ENCODE data around the gene HMGA1. TPM values are rescaled to one million over a fixed set of nuclear protein-coding genes. Genes with fewer than 3 reads are reported as not detected.

Gene HMGA1
- total RNA-seq, 1 experiment from 2014 or later: 48.4 TPM

- Histone ChIP-seq H3K36me3 (0 out of 2 replicates have a peak, but pooled peaks cover 5% of the 10 kb centered on the region), H3K27ac (no peak overlapping the region), H3K9me3 (replicated peaks) (no peaks in the 10 kb centered on the region), H3K27me3 (replicated peaks) (no peaks in the 10 kb centered on the region), H3K4me1 (replicated peaks) (no peaks in the 10 kb centered on the region), H3K4me3 (no peak overlapping the region)
- DNase-seq (ENCODE audit: low read depth in 1 of 2, low spot score in 2 of 2): no peak
Observed at GRCh38 chr6:34274129-34274528, 37.5 kb downstream of the HMGA1 start.

- Histone ChIP-seq H3K4me3 (no peak overlapping the region), H3K27me3 (replicated peaks) (no peaks in the 10 kb centered on the region), H3K4me1 (replicated peaks) (no peaks in the 10 kb centered on the region), H3K27ac (no peak overlapping the region), H3K36me3 (0 out of 2 replicates have a peak, but pooled peaks cover 5% of the 10 kb centered on the region), H3K9me3 (replicated peaks) (no peaks in the 10 kb centered on the region)
- DNase-seq (ENCODE audit: low read depth in 1 of 2, low spot score in 2 of 2): no peak
Observed at GRCh38 chr6:34275128-34275804, 38.6 kb downstream of the HMGA1 start.

GRCh38 chr6:34276191-34276590 is 39.5 kb downstream of the HMGA1 start:
- DNase-seq (ENCODE audit: low read depth in 1 of 2, low spot score in 2 of 2): no peak
- Histone ChIP-seq H3K27me3 (replicated peaks) (no peaks in the 10 kb centered on the region), H3K36me3 (0 out of 2 replicates have a peak, but pooled peaks cover 5% of the 10 kb centered on the region), H3K4me1 (replicated peaks) (no peaks in the 10 kb centered on the region), H3K9me3 (replicated peaks) (no peaks in the 10 kb centered on the region), H3K4me3 (no peak overlapping the region), H3K27ac (no peak overlapping the region)

GRCh38 chr6:34276881-34277762 is 40.4 kb downstream of the HMGA1 start:
- Histone ChIP-seq H3K4me3 (no peak overlapping the region), H3K36me3 (0 out of 2 replicates have a peak, but pooled peaks cover 5% of the 10 kb centered on the region), H3K9me3 (replicated peaks) (no peaks in the 10 kb centered on the region), H3K27me3 (replicated peaks) (no peaks in the 10 kb centered on the region), H3K4me1 (replicated peaks) (no peaks in the 10 kb centered on the region), H3K27ac (no peak overlapping the region)
- no peak for DNase-seq (ENCODE audit: low read depth in 1 of 2, low spot score in 2 of 2)

- Histone ChIP-seq H3K4me1 (replicated peaks) (no peaks in the 10 kb centered on the region), H3K27ac (no peak overlapping the region), H3K27me3 (replicated peaks) (no peaks in the 10 kb centered on the region), H3K36me3 (0 out of 2 replicates have a peak, but pooled peaks cover 5% of the 10 kb centered on the region), H3K9me3 (replicated peaks) (no peaks in the 10 kb centered on the region), H3K4me3 (no peak overlapping the region)
- no peak for DNase-seq (ENCODE audit: low read depth in 1 of 2, low spot score in 2 of 2)
Observed at GRCh38 chr6:34277763-34278112, 41.1 kb downstream of the HMGA1 start.

GRCh38 chr6:34278833-34279232 is 42.2 kb downstream of the HMGA1 start:
- no peaks in the 10 kb centered on the region for H3K9me3 ChIP-seq (replicated peaks)
- H3K27me3 ChIP-seq (replicated peaks): no peaks in the 10 kb centered on the region
- no peak for DNase-seq (ENCODE audit: low read depth in 1 of 2, low spot score in 2 of 2)
- no peak overlapping the region for H3K4me3 ChIP-seq
- H3K36me3 ChIP-seq: 0 out of 2 replicates have a peak, but pooled peaks cover 5% of the 10 kb centered on the region
- H3K27ac ChIP-seq: no peak overlapping the region
- H3K4me1 ChIP-seq (replicated peaks): no peaks in the 10 kb centered on the region

GRCh38 chr6:34280216-34280615 is 43.5 kb downstream of the HMGA1 start:
- peaks cover 9% of the 10 kb centered on the region; the same call in 1 of the 2 replicates for H3K36me3 ChIP-seq
- H3K27me3 ChIP-seq (replicated peaks): no peaks in the 10 kb centered on the region
- H3K27ac ChIP-seq: no peak overlapping the region
- no peak for DNase-seq (ENCODE audit: low read depth in 1 of 2, low spot score in 2 of 2)
- H3K9me3 ChIP-seq (replicated peaks): no peaks in the 10 kb centered on the region
- H3K4me3 ChIP-seq: no peak overlapping the region
- H3K4me1 ChIP-seq (replicated peaks): no peaks in the 10 kb centered on the region

- Histone ChIP-seq H3K9me3 (replicated peaks) (no peaks in the 10 kb centered on the region), H3K27me3 (replicated peaks) (no peaks in the 10 kb centered on the region), H3K4me3 (no peak overlapping the region), H3K4me1 (replicated peaks) (no peaks in the 10 kb centered on the region), H3K36me3 (peaks cover 10% of the 10 kb centered on the region; the same call in 1 of the 2 replicates), H3K27ac (no peak overlapping the region)
- no peak for DNase-seq (ENCODE audit: low read depth in 1 of 2, low spot score in 2 of 2)
Observed at GRCh38 chr6:34281702-34282334, 45.1 kb downstream of the HMGA1 start.

GRCh38 chr6:34284563-34285447 is 48.1 kb downstream of the HMGA1 start:
- H3K27me3 ChIP-seq (replicated peaks): no peaks in the 10 kb centered on the region
- peaks cover 17% of the 10 kb centered on the region for H3K36me3 ChIP-seq
- H3K4me3 ChIP-seq: no peak overlapping the region
- no peaks in the 10 kb centered on the region for H3K4me1 ChIP-seq (replicated peaks)
- DNase-seq (ENCODE audit: low read depth in 1 of 2, low spot score in 2 of 2): no peak
- no peaks in the 10 kb centered on the region for H3K9me3 ChIP-seq (replicated peaks)
- H3K27ac ChIP-seq: no peak overlapping the region

GRCh38 chr6:34285448-34286164 is 48.9 kb downstream of the HMGA1 start:
- 0 out of 2 replicates have a peak, but pooled peaks cover 2% of the 10 kb centered on the region for H3K4me1 ChIP-seq (replicated peaks)
- no peak for DNase-seq (ENCODE audit: low read depth in 1 of 2, low spot score in 2 of 2)
- H3K27me3 ChIP-seq (replicated peaks): no peaks in the 10 kb centered on the region
- H3K4me3 ChIP-seq: no peak overlapping the region
- H3K9me3 ChIP-seq (replicated peaks): no peaks in the 10 kb centered on the region
- H3K36me3 ChIP-seq: peaks cover 17% of the 10 kb centered on the region
- no peak overlapping the region for H3K27ac ChIP-seq

GRCh38 chr6:34288581-34288980 is 51.9 kb downstream of the HMGA1 start:
- no peaks in the 10 kb centered on the region for H3K9me3 ChIP-seq (replicated peaks)
- peaks cover 34% of the 10 kb centered on the region for H3K36me3 ChIP-seq
- DNase-seq (ENCODE audit: low read depth in 1 of 2, low spot score in 2 of 2): no peak
- H3K4me1 ChIP-seq (replicated peaks): 0 out of 2 replicates have a peak, but pooled peaks cover 6% of the 10 kb centered on the region
- no peak overlapping the region for H3K27ac ChIP-seq
- H3K4me3 ChIP-seq: no peak overlapping the region
- no peaks in the 10 kb centered on the region for H3K27me3 ChIP-seq (replicated peaks)

- no peak overlapping the region for H3K27ac ChIP-seq
- no peaks in the 10 kb centered on the region for H3K9me3 ChIP-seq (replicated peaks)
Observed at GRCh38 chr6:34289137-34289536, 52.5 kb downstream of the HMGA1 start.

More at GRCh38 chr6:34289137-34289536, 52.5 kb downstream of the HMGA1 start:
- Histone ChIP-seq H3K4me3 (no peak overlapping the region), H3K36me3 (peaks cover 38% of the 10 kb centered on the region), H3K27me3 (replicated peaks) (no peaks in the 10 kb centered on the region), H3K4me1 (replicated peaks) (0 out of 2 replicates have a peak, but pooled peaks cover 6% of the 10 kb centered on the region)
- no peak for DNase-seq (ENCODE audit: low read depth in 1 of 2, low spot score in 2 of 2)
